ENCODE results near the gene DIAPH2.

DIAPH2 gene

DNA sequence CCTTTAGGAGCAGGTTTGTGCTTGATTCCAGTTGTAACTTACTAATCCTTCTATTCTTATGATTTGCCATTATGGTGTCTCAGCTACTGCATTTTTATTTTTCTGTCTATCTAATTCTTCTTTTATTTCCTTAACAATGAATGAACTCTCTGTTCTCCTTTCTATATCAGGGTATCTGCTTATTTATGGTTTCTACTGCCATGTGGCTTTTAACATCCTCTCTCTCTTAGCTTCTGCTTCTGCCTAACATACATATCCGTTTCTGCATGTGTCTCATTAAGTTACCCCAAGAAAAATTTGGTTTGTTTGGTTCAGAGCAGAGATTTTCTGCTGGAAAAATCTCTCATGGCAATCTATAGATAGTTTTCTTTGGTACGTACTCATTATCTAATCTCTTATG lies 813.5 kb downstream of the DIAPH2 start:
- DNase-seq = no peak

DNA sequence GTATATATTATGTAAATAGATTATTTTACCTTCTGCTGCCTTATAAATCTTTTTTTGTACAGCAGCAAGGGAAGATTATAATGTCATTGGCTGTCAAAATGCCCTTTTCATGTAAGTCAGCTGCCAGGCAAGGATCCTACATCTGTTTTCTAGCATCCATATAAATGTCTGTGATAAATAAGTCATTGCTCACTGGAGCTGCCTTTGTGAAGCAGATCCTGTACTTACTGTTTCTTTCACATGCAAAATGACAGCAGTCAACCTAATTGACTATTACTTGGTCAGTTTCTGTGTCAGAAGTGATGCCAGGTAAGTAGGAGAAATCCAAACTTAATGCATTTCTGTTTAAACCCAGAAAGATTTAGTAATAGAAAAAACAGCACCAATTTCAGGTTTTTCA lies 819.8 kb downstream of the DIAPH2 start:
- DNase-seq = no peak

DNA sequence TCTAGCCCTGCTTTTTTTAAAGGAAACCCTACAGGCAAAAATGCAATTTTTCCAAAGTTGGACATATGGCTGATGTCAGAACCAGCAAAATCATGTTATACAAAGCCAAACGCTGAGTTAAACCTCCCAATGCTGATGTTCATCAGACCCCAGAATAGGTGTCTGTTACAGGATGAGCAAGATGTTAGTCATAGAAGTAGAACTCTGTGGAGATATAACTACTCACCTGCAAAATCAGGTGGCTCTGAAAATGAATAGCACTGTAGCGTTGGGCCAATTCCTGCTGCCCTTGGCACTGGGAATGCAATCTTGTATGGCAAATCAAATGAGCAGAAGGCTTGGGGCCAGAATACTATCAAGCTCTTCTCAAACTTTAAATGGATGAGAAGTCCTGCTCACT lies 833.1 kb downstream of the DIAPH2 start:
- DNase-seq = no peak

DNA sequence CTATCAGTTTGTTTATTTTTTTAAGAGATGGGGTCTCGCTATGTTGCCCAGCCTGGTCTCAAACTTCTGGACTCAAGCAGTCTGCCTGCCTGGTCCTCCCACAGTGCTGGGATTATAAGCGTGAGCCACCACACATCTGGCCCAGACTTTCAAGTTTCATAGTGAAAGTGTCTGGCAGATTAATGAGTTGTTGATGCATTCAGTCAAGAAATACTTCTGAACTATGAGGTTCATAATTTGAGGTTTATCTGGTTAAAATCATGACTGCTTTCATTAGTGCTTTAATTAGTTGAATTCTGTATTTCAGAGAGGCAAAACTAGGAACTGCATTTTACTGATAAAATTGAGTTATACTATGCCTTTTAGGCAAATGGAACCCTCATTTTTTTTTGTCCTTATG lies 837.7 kb downstream of the DIAPH2 start:
- DNase-seq = no peak

DNA sequence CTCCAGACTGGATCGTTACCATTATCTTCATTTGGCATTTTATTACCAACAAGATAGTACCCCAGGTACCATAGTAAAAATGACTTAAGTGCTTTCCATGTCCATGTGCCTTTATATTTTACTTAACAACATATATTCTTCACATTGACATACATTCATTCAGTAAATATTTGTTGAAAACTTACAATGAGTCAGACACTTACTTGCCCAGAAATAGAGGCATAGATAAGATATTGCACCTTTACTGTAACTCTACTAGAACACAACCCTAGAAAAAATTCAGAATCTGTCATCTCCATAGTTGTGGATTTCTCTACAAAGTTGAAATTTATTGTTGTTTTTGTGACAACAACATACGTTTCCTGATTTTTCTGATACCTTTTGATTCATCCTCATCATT lies 839.7 kb downstream of the DIAPH2 start:
- DNase-seq = no peak

DNA sequence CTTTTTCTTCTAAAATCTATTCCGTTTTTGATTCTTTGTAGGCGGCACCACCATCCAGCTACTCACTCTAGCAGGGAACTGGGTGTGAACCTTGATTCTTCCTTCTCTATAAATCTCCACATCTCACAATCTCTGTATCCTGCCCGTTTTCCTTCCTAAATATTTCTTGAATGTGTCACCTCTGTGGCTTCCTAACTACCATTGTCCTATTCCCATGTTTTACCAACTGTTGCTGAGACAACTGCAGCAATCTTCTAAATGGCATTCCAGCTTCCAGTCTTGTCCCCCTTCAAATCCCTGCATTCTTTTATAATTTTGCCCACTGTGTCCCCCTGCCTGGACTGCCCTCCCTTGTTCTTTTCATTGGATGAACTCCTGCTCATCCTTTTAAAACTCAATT lies 840.4 kb downstream of the DIAPH2 start:
- DNase-seq = peak; percentile 18

DNA sequence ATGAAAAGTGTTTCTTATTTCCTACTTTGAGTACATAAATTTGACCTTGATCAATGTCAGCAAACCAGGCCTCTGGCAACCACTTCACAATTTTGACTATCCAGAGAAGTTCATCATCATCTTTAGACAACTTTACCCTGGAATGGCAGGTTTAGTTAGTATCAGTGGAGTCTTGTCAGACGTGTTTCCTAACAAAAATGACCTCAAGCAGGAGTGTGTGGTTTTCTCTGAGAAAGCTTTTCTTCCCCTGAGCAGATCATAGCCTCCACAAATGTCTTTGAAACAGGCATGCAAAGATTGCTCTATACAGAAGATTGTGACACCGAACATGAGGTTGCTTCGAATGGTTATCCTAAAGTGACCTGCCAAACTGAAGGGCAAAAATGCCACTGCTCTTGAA lies 841.3 kb downstream of the DIAPH2 start:
- no peak for DNase-seq

DNA sequence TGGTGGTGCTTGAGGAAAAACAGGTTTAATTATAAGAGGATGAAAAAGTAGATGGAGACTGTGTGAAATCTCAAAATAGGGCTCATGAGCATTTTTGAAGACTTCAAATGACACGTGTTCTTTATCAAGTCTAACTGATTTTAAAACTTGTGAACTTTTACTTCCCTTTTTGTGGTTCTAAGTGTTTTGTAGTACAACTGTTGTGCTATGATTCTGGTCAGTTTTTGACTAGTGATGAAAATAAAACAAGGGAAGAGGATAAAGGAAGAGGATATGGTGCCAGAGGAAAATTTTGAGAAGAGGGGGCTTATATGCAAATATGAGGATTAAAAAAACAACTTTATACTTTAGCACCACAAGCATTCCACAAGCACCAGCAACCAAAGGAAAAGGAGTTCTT lies 843.1 kb downstream of the DIAPH2 start:
- DNase-seq = no peak

DNA sequence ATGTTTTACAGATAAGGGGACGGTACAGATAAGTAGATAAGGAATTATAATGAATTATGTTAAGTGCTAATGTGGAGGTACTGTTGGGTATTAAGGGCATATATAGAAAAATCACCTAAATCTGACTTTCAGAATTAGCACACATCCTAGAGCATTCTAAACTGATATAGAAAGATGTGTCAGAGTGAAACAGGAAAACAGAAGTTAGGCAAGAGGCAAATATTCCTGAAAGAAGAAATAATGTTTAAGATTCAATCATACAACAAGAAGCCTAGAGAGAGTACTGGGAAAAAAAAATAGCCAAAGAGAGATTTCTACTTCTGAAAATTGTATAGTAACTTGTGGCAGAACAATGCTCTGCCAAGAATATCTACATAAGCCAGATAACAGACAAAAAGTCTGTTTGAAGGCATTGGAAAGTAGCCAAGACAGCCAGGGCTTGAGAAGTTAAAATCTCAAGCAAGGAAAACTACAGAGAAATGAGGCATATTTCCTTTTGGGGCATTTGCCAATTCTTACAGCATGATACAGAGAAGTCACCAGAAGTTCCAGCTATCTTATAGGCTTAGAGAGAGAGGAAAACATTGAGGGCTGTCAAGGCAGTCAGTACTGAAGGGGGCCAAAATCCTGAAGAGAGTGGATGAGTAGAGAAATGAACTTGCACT lies 845.0 kb downstream of the DIAPH2 start:
- DNase-seq = peak; percentile 44

DNA sequence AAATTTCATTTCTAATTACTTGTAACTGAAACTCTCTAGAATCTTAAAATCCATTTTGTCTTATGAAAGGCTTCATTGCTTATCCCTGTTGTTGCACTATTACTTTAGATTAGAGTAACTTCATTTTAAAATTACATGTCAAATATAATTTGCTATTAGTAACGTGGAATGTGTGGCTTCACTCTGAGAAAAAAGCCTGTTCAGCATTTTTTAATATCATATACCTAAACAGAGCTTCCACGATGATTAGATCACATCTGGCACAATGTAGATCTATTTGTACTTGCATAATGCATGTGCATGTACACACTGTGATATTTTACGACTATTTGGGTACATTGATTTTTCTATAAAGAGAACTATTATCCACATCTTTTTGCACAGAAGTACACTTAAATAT lies 847.2 kb downstream of the DIAPH2 start:
- no peak for DNase-seq

DNA sequence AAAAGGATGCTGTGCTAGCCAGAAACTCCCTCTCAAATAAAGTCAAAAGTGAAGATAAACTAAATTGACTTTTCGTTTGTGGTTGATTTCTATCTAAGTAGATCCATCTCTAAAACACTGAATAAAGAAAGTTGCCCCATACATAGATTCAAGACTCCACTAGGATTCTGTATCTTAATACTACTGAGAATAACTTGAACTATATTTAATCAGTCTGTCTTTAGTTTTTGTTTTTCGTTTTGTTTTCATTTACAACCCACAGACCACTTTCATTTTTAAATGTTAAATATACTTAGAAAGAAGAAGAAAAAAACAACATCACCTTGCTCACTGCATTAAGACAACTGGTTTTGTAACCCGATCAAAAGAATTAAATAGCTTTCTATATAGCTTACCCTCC lies 854.1 kb downstream of the DIAPH2 start:
- no peak for DNase-seq

DNA sequence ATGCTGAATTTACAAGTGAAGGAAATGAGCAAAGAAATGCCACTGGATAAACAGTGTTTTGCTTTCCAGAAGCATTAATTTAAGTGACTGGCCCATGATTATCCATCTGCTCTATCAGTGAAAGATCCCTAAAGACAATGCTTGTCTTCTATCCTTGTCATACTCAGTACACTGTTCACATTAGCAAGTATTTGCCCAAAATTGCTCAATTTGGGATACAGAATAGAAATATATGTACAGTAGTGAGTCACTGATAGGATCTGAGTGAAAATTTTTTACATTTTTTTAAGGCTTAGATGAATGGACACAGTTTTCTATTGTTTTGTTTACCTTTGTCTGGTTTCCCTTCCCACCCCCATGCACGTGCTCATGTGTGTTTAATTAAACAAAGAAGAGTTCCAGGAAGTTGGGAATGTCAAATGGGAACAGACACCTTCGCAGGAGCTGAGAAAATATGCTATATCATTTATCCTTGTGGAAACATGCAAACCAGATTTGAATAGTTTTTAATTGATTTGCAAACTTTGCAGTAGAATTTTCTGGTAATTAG lies 855.4 kb downstream of the DIAPH2 start:
- DNase-seq = no peak

DNA sequence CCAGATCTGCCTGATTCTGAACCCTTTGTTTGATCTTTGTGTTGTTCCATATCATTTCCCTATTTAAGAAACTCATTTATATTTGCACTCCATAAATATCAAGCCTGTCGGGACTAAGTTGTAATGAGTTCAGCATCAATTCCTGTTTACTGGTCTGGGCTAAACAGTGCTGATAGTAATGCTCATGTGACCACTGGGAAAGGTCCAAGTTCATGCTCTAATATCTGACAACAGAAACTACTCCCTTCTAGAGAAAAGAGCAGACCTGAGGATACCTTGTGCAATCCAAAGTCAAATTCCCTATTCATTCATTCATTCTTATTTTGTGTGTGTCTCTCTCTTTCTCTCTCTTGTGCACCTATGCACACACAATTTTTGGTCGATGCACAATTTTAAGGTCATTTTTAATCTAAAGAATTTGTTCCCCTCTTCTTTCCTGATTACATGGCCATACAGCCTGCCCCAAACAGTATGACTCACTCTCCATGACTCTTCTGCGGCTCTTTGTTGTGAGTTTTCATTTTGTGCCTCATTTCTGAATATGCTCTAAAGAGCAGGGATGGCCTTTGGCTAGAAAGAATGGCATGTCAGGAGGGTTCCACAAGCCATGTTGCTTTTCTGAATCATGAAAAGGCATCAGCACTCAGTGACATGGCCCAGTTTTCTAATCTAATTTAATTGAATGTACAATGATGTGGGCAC lies 863.4 kb downstream of the DIAPH2 start:
- no peak for DNase-seq

DNA sequence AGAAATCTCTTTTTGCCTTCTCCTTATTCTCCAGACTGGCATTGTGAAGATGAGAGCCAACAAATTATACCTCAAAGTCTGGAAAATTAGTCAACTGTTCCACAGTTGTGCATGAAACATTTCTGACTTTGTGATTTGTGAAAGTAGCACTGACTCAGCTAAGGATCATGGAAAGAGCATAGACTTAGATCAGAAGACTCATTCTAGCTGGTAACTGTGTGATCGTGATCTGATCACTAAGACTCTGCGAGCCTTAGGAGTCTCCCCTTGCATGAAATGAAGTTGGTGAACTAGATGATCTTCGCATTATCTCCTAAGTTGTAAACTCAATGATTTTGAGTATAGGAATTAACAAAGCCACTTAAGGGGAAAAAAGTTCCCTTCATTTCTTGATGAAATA lies 867.2 kb downstream of the DIAPH2 start:
- DNase-seq = no peak

DNA sequence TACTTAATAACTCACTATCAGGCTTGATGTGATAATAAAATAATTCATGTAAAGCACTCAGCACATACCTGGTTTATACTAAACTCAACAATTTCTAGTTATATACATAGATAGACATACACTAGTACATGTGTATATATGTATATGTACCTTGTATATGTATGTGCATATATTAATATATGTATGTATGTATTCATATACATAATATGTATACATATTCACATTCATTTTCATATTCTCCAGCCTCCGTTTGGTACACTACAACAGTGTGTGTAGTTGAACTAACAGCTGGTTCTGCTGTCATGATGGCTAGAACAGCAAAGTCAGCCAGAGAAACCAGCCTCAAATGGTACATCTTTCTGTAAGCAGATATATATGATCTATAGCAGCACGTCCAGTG lies 869.2 kb downstream of the DIAPH2 start:
- DNase-seq = no peak

DNA sequence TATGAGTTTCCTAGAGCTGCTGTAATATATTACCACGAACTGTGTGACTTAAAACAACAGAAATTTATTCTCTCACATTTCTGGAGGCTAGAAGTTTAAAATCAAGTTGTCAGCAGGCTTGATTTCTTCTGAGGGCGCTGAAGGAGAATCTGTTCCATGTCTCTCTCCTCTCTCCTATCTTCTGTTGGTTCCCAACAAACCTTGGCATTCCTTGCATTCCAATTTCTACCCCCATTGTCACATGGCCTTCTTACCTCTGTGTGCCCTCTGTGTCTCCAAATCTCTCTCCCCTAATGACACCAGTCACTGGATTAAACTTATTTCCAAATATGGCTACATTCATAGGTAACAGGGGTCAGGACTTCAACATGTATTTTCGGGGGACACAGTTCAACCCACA lies 871.7 kb downstream of the DIAPH2 start:
- DNase-seq = no peak

DNA sequence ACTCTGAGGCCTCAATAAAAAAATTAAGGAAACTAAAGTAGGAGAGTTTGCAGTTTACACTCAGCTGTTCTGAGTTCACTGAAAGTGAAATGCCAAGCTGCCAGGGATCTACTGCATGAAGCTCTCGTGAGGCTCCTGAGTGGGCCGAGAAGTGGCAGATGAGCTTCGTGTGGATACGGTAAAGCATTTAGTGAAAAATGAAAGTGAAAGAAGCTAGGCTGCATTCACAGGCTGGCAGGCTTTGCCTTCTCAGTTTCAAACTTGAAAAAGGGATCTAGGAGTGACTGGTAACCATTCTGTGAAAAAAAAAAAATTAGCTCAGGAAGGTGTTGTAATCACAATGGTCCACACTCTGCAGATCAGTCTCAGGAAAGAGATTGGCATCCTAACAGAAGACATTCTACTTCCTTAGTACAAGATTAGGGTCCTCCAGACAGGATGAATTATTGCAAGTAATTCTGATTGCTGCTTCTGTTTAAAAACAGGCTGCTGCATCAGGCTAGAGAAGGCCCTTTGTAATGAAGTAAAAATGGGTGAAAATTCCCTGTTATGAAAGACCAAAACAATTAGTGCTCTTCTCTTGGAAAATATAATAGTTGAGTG lies 879.0 kb downstream of the DIAPH2 start:
- DNase-seq = peak; percentile 63

DNA sequence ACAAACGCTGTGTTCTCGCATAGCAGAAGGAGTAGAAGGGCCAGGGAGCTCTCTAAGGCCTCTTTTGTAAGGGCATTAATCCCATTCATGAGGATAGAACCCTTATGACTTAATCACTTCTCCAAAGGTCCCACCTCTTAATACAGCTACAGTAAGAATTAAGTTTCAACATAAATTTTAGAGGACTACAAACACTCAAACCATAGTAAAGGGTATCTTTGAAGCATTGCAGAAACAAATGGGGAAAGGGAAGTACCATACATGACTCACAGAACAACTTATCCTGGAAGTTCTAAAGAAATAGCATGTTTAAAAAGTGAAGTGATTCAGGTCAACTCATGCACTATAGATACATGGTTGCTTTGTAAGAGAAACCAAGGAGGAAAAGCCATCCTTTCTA lies 879.9 kb downstream of the DIAPH2 start:
- no peak for DNase-seq

DNA sequence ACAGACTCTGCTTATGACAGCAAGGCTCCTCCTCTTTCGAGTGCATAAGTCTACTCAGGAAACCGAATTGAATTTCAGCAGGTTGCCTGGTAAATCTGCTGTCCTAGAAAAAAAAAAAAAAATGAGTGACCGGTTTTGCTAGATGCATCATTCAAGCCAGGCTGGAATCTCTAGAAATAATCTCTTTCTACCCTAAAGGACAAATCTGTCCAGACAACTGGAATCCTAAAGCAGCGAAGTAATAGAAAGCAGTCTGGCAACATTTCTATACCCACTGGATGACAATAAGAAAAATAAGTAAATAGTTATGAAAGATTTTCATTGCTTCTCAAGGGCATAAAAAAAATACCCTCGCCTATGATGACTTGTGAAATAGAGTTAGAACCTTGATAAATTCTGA lies 902.5 kb downstream of the DIAPH2 start:
- DNase-seq = no peak

DNA sequence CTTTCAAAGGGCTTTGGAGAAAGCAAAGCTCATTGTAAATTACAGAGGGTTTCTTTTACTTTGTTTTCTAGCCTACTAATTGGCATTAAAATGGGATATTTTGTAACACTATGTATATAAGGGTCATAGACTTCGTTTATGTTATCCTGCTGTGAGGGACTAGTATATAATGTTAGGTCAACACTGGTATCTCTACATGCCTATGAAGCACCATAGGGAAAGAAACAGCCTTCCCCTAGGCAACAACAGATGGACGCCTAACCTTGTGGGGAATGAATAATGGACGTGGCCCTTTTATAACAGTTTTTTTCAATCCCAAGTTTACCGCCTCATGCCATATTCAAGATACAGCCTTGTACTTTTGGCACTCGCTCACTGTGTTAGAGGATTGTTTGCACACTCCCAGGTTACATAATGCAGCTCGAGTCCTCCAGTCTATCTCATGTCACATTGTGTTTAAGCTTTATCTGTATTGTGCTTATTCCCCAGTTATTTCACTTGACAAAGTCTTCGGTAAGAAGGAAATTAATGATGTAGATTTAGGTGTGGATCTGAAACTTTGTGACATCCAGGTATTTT lies 910.1 kb downstream of the DIAPH2 start:
- DNase-seq = no peak

DNA sequence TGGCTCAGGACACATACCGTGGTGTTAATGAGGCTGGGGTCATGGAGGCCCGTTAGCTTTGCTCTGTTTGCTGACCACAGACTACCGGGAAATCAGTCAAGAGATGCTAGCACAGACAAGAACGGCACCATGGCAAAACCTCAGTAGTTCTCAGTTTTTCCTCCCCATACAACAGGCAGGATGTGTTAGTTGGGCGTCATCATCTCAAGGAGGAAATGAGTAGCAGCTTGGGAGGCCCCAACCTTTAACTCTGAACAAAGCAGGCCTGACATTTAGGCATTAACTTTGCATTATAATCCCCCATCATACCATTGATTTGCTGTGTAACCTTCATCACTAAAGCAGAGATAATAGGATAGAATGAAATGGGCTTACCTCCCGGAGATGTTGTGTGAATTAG lies 913.3 kb downstream of the DIAPH2 start:
- no peak for DNase-seq

DNA sequence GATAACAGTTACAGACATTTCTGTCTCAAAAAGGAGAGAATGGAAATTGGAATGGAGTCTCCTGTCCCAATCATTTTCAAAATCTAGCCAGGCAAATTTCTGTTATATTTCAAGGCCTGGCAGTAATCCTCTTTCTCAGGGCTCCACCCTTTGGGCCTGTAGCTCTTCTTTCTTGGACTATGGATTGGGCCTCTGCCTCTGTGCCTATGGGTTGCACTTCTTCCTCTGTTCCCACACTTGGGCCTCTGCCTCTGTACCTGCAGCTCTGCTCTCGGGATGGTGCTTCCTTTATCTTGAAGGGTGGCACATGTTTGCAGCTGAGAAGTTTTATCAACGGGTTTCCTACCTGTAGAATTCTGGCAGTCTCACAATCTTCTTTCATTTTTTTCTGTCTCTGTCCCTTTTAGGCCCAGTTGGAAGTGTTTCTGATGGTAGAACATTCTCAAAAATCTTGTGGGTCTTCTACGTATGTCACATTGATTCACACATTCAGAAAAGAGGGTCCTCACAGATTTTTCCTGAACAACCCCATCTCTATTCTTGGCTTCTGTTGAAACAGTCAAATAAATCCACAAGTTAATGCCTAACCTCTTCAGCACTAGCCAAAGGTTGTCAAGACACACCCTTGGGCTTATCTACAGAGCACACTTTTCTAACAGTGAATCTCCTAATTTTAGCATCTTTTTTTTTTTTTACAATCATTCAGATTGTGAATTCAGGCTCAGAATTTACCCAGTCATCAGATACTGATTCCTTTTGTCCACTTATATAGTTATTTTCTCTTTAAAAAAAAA lies 918.0 kb downstream of the DIAPH2 start:
- DNase-seq = no peak

DNA sequence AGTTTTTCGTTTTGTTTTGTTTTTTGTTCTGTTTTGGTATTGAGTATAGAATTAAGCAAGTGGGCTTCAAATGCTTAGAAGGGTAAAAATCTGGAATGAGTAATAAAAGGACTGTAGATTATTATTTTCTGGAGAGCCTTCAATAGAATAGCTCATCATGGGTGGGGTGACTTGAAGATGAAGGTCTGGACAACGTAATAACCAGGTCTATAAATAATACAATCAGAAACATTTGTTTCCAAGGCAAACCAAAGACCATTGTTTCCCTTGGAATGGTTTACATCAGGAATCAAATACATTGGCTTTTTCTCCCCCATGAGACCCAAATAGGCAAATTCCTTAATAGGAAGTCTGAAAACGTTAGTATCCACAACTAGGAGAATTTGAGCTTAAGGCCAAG lies 920.6 kb downstream of the DIAPH2 start:
- DNase-seq = no peak
